Measurements from ENCODE around the gene SUGP1. TPM values are rescaled to one million over a fixed set of nuclear protein-coding genes. Genes with fewer than 3 reads are reported as not detected.

The SUGP1 gene
- total RNA-seq, 1 experiment from 2014 or later: 40.8 TPM

GRCh38 chr19:19347401-19348110 is 27.2 kb upstream of the SUGP1 start:
- Histone ChIP-seq H3K4me1 (no peaks in the 10 kb centered on the region), H3K27ac (no peak overlapping the region), H3K27me3 (no peaks in the 10 kb centered on the region), H3K4me3 (no peak overlapping the region), H3K9me3 (replicated peaks) (no peaks in the 10 kb centered on the region), H3K36me3 (peaks cover 20% of the 10 kb centered on the region)
- DNase-seq: no peak

- Histone ChIP-seq H3K27me3 (no peaks in the 10 kb centered on the region), H3K4me1 (no peaks in the 10 kb centered on the region), H3K27ac (no peak overlapping the region), H3K9me3 (replicated peaks) (no peaks in the 10 kb centered on the region), H3K36me3 (peaks cover 14% of the 10 kb centered on the region), H3K4me3 (no peak overlapping the region)
- DNase-seq: no peak
Measured at GRCh38 chr19:19345970-19346369, 25.7 kb upstream of the SUGP1 start.

GRCh38 chr19:19345232-19345631 is 24.9 kb upstream of the SUGP1 start:
- Histone ChIP-seq H3K36me3 (peaks cover 14% of the 10 kb centered on the region), H3K4me3 (no peak overlapping the region), H3K9me3 (replicated peaks) (no peaks in the 10 kb centered on the region), H3K27ac (no peak overlapping the region), H3K4me1 (no peaks in the 10 kb centered on the region), H3K27me3 (no peaks in the 10 kb centered on the region)
- no peak for DNase-seq

- peaks cover 10% of the 10 kb centered on the region for H3K36me3 ChIP-seq
- no peaks in the 10 kb centered on the region for H3K4me1 ChIP-seq
- no peaks in the 10 kb centered on the region for H3K9me3 ChIP-seq (replicated peaks)
- H3K27me3 ChIP-seq: no peaks in the 10 kb centered on the region
- no peak for DNase-seq
- H3K27ac ChIP-seq: no peak overlapping the region
- H3K4me3 ChIP-seq: no peak overlapping the region
Measured at GRCh38 chr19:19343762-19344161, 23.5 kb upstream of the SUGP1 start.

GRCh38 chr19:19343016-19343362 is 22.7 kb upstream of the SUGP1 start:
- no peaks in the 10 kb centered on the region for H3K9me3 ChIP-seq (replicated peaks)
- no peak overlapping the region for H3K27ac ChIP-seq
- DNase-seq: no peak
- H3K4me3 ChIP-seq: no peak overlapping the region
- H3K27me3 ChIP-seq: no peaks in the 10 kb centered on the region
- H3K36me3 ChIP-seq: peaks cover 13% of the 10 kb centered on the region
- H3K4me1 ChIP-seq: no peaks in the 10 kb centered on the region

GRCh38 chr19:19342086-19343015 is 22.0 kb upstream of the SUGP1 start:
- Histone ChIP-seq H3K27ac (no peak overlapping the region), H3K4me3 (no peak overlapping the region), H3K27me3 (no peaks in the 10 kb centered on the region), H3K9me3 (replicated peaks) (no peaks in the 10 kb centered on the region), H3K4me1 (no peaks in the 10 kb centered on the region), H3K36me3 (peaks cover 13% of the 10 kb centered on the region)
- no peak for DNase-seq

- Histone ChIP-seq H3K27ac (no peak overlapping the region), H3K4me1 (no peaks in the 10 kb centered on the region), H3K27me3 (no peaks in the 10 kb centered on the region), H3K9me3 (replicated peaks) (no peaks in the 10 kb centered on the region), H3K36me3 (peaks cover 13% of the 10 kb centered on the region), H3K4me3 (no peak overlapping the region)
- no peak for DNase-seq
Measured at GRCh38 chr19:19341026-19341425, 20.7 kb upstream of the SUGP1 start.

- Histone ChIP-seq H3K4me1 (no peaks in the 10 kb centered on the region), H3K27me3 (no peaks in the 10 kb centered on the region), H3K27ac (no peak overlapping the region), H3K9me3 (replicated peaks) (no peaks in the 10 kb centered on the region), H3K4me3 (no peak overlapping the region), H3K36me3 (peaks cover 12% of the 10 kb centered on the region)
- DNase-seq: no peak
Measured at GRCh38 chr19:19338082-19338481, 17.8 kb upstream of the SUGP1 start.

GRCh38 chr19:19337120-19337519 is 16.8 kb upstream of the SUGP1 start:
- Histone ChIP-seq H3K4me1 (no peaks in the 10 kb centered on the region), H3K27ac (no peak overlapping the region), H3K36me3 (peaks cover 12% of the 10 kb centered on the region), H3K9me3 (replicated peaks) (no peaks in the 10 kb centered on the region), H3K27me3 (no peaks in the 10 kb centered on the region), H3K4me3 (no peak overlapping the region)
- no peak for DNase-seq

- Histone ChIP-seq H3K27me3 (no peaks in the 10 kb centered on the region), H3K9me3 (replicated peaks) (no peaks in the 10 kb centered on the region), H3K36me3 (peaks cover 12% of the 10 kb centered on the region), H3K27ac (no peak overlapping the region), H3K4me1 (no peaks in the 10 kb centered on the region), H3K4me3 (no peak overlapping the region)
- no peak for DNase-seq
Measured at GRCh38 chr19:19336597-19336996, 16.3 kb upstream of the SUGP1 start.

- Histone ChIP-seq H3K9me3 (replicated peaks) (no peaks in the 10 kb centered on the region), H3K36me3 (peaks cover 16% of the 10 kb centered on the region), H3K4me1 (no peaks in the 10 kb centered on the region), H3K4me3 (no peak overlapping the region), H3K27me3 (no peaks in the 10 kb centered on the region), H3K27ac (no peak overlapping the region)
- no peak for DNase-seq
Measured at GRCh38 chr19:19335408-19336158, 15.3 kb upstream of the SUGP1 start.

- H3K36me3 ChIP-seq: peaks cover 22% of the 10 kb centered on the region
- DNase-seq: no peak
Measured at GRCh38 chr19:19334989-19335344, 14.7 kb upstream of the SUGP1 start.

GRCh38 chr19:19334063-19334988 is 14.0 kb upstream of the SUGP1 start:
- Histone ChIP-seq H3K36me3 (peaks cover 24% of the 10 kb centered on the region), H3K4me1 (no peaks in the 10 kb centered on the region), H3K27me3 (no peaks in the 10 kb centered on the region), H3K4me3 (no peak overlapping the region), H3K27ac (no peak overlapping the region), H3K9me3 (replicated peaks) (no peaks in the 10 kb centered on the region)
- DNase-seq: no peak

More at GRCh38 chr19:19334989-19335344, 14.7 kb upstream of the SUGP1 start:
- no peaks in the 10 kb centered on the region for H3K27me3 ChIP-seq
- no peak overlapping the region for H3K27ac ChIP-seq
- no peaks in the 10 kb centered on the region for H3K9me3 ChIP-seq (replicated peaks)
- no peak overlapping the region for H3K4me3 ChIP-seq
- no peaks in the 10 kb centered on the region for H3K4me1 ChIP-seq

GRCh38 chr19:19329126-19329525 is 8.8 kb upstream of the SUGP1 start:
- Histone ChIP-seq H3K9me3 (replicated peaks) (no peaks in the 10 kb centered on the region), H3K36me3 (peaks cover 31% of the 10 kb centered on the region), H3K27ac (no peak overlapping the region), H3K4me3 (no peak overlapping the region), H3K27me3 (no peaks in the 10 kb centered on the region), H3K4me1 (no peaks in the 10 kb centered on the region)
- DNase-seq: no peak
